Epithelial cell of esophagus (primary cell): ENCODE data around the gene GDF2.

Experiments
- DNase-seq: peaks from one replicate; pipeline ENCODE4 v3.0.0; 2010; ENCODE audit warnings: low read depth
- H3K4me3 ChIP-seq: 2 replicates; pipeline ENCODE4 v1.5.1; 2011; ENCODE audit warnings: mild to moderate bottlenecking, low read length, control low read depth
- TF ChIP-seq, protein P1 (sequence below): IDR thresholded peaks from 2 replicates; pipeline ENCODE4 v1.5.1; 2011; ENCODE audit warnings: low read depth, mild to moderate bottlenecking, low read length, control low read depth, inconsistent platforms; ENCODE audit not compliant: insufficient read depth; ENCODE audit errors: missing control alignments

GDF2 gene

DNA sequence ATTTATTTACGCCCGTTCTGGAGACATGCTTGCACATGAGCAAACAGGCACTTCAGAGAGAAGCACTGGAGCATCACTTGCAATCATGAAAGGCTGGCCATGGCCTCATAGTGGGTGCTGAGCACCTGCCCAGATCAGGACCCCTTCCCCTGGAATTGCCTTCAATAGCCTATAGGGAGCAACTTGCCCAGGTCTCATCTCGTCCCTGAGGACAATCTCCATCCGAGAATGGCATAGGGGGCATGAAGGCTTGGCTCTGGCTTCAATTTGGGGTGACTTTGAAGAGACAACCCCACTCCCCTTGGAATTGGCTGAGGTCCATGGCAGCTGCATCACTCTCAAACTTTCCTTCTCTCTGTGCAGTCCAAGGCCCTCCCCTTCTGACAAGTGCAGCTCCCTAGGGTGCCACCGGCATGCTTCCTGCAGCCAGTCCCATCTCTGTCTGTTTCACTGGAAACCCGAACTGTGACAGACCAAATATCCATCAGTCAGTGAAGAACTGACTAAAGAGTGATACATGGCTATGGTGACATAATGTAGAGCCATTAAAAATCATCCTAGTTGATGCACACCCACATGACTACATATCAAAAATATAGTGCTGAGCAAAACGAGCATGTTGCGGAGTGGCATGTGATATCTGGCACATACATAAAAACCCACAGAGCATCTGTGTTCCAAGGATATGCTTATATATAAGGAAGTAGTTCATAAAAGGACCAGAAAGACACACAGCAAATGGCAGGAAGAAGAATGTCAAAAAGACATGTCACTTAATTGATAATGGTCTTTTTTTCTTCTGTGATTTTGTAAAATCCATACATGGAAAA lies 12.4 kb downstream of the GDF2 start:
- TF ChIP-seq, protein P1, sequence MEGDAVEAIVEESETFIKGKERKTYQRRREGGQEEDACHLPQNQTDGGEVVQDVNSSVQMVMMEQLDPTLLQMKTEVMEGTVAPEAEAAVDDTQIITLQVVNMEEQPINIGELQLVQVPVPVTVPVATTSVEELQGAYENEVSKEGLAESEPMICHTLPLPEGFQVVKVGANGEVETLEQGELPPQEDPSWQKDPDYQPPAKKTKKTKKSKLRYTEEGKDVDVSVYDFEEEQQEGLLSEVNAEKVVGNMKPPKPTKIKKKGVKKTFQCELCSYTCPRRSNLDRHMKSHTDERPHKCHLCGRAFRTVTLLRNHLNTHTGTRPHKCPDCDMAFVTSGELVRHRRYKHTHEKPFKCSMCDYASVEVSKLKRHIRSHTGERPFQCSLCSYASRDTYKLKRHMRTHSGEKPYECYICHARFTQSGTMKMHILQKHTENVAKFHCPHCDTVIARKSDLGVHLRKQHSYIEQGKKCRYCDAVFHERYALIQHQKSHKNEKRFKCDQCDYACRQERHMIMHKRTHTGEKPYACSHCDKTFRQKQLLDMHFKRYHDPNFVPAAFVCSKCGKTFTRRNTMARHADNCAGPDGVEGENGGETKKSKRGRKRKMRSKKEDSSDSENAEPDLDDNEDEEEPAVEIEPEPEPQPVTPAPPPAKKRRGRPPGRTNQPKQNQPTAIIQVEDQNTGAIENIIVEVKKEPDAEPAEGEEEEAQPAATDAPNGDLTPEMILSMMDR = no peak
- H3K4me3 ChIP-seq = no peak overlapping the region
- DNase-seq = no peak

DNA sequence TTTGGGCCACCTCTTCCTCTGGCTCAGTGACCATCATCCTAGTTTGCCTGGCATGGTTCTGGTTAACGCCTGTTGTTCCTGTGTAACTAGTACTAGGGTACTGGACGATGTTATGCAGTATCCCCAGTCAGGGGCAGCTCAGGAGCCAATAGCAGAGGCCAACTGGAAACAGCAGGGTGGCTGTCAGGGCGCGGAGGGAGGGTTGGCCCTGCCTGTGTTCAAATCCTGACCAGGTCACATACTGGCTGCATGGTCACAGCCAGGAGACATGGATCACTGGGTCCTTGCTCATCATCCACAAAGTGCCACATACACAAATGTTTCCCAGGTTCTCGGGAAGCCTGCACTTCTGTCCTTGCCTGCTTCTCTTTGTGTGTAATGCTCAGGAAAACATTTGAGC lies 13.7 kb downstream of the GDF2 start:
- no peak overlapping the region for H3K4me3 ChIP-seq
- TF ChIP-seq, protein P1 = no peak
- DNase-seq = no peak

DNA sequence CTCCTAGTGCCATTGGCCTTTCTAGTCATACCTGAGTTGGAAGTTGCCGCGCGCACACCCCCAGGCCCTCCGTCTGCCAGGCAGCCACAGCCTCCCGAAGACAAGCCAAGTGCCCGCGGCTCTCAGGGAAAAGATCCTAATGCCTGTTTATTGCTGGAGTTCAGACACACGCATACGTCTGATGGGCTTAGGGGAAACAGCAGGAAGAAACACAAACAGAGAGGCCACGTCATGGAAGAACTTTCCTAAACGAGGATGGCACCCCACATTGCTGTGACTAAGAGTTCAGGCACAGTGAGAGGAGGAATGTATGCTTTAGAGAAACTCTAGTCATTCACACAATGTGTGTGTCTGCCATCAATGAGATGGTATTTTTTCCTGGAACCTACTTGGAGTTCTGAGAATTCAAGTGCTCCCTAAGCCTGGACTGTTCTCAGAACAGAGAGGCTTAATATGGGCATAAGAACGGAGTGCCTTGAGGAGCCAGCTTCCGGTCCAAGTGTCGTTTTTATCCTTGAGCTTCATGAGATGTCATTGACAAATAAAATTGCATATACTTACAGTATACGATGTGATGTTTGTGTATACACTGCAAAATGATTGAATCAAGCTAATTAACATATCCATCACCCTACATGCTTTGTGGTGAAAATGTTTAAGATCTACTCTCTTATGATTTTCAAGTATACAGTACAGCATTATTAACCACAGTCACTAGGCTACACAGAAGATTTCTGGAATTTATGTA lies 14.3 kb downstream of the GDF2 start:
- TF ChIP-seq, protein P1 = no peak
- no peak for DNase-seq

DNA sequence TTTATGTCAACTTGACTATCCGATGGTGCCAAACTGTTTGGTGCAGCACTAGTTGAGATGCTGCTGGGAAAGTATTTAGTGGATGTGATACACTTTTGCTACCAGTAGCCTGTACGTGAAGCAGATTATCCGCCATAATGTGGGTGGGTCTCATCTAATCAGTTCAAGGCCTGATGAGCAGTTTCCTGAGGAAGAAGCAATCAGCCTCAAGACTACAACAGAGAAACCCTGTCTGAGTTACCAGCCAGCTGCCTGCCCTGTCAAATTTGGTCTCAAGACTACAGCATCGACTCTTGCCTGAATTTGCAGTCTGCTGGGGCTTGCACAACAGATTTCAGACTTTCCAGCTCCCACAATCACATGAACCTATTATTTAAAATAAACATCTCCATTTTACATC lies 15.1 kb downstream of the GDF2 start:
- no peak for DNase-seq
- TF ChIP-seq, protein P1 = no peak
- H3K4me3 ChIP-seq = no peak overlapping the region

More for the DNA sequence above, 14.3 kb downstream of the GDF2 start:
- no peak overlapping the region for H3K4me3 ChIP-seq

DNA sequence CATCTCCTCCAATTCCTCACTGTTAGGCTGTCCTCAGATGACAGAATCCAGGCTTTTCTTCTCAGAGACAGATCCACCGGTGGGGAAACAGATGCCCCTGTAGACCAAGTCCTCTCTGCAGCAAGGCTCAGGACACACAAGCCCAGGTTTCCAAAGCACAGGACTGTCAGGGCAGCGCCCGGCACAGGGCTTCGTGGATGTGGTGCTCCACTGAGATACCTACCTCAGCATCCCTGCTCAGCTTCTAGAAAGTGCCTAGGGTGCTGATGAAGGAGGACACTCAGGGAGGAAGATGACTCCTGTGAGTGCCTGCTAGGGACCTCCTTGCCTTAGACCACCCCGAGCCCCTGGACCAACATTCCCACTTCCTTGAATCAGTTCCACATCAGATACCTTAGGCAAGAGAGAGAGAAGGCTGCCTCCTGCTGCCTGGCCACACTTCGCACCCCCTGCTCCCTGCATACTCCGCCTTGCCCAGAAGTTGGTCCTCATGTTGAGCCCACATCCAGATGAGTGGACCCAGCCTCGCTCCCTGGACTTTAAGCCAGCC lies 17.0 kb downstream of the GDF2 start:
- TF ChIP-seq, protein P1 = no peak
- no peak overlapping the region for H3K4me3 ChIP-seq
- DNase-seq = no peak

DNA sequence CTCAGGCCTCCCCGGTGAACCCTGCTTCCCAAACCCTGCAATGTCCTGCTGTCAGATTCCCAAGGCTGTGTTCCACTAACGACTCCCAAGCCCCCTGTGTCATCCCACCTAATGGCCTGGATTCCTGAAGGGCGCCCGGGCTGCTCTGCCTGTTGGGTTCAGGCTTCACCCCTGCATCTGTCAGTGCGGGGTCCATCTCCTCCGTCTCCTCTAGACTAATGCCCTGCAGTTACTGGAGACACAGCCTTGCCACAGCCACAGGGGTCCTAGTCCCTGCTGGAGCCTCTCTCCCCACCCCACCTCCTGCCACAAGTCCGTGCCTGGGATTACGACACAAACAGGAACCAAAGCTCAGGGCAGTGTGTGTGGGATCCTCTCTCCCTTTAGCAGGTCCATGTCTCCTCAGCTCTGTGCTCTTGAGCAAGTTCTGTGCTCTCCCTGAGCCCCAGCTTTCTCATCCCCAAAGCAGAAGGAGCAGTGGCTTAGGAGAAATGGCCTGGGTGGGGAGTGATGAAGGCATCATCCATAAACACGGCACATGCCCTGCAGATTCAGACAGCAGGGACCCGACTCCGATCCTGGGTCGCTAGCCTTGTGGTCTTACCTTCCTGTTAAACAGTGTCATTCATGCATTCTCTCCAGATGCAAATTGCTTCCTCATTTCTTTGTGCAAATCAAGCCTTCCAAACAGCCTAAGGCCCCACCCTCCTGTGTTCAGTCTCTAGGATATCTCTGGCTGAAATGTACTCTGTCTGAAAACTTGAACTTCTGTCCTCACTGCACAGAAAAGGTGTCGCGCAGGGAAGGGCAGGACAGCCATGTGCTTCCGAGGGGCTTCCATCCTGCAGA lies 17.7 kb downstream of the GDF2 start:
- no peak for DNase-seq
- TF ChIP-seq, protein P1 = no peak

More for the DNA sequence above, 17.7 kb downstream of the GDF2 start:
- H3K4me3 ChIP-seq = no peak overlapping the region
